Activated naive CD8-positive, alpha-beta T cell (primary cell): ENCODE data around the gene BCAS1.

ENCODE experiments used
- H3K27ac Mint-ChIP-seq: one replicate; pipeline ENCODE4 v1.8.0; 2021; ENCODE audit warnings: mixed read lengths
- H3K27me3 Mint-ChIP-seq: one replicate; pipeline ENCODE4 v1.8.0; 2021; ENCODE audit warnings: mixed read lengths
- H3K36me3 Mint-ChIP-seq: one replicate; pipeline ENCODE4 v1.8.0; 2021; ENCODE audit warnings: mixed read lengths
- H3K4me1 Mint-ChIP-seq: one replicate; pipeline ENCODE4 v1.8.0; 2021; ENCODE audit warnings: low read depth, mixed read lengths
- H3K4me3 Mint-ChIP-seq: one replicate; pipeline ENCODE4 v1.8.0; 2021; ENCODE audit warnings: mild to moderate bottlenecking, mixed read lengths
- H3K9me3 Mint-ChIP-seq: one replicate; pipeline ENCODE4 v1.8.0; 2021; ENCODE audit warnings: low read depth, mixed read lengths

BCAS1 gene, protein sequence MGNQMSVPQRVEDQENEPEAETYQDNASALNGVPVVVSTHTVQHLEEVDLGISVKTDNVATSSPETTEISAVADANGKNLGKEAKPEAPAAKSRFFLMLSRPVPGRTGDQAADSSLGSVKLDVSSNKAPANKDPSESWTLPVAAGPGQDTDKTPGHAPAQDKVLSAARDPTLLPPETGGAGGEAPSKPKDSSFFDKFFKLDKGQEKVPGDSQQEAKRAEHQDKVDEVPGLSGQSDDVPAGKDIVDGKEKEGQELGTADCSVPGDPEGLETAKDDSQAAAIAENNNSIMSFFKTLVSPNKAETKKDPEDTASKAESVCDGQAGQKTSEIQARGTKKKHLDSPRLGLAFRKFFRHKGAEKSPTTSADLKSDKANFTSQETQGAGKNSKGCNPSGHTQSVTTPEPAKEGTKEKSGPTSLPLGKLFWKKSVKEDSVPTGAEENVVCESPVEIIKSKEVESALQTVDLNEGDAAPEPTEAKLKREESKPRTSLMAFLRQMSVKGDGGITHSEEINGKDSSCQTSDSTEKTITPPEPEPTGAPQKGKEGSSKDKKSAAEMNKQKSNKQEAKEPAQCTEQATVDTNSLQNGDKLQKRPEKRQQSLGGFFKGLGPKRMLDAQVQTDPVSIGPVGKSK

DNA sequence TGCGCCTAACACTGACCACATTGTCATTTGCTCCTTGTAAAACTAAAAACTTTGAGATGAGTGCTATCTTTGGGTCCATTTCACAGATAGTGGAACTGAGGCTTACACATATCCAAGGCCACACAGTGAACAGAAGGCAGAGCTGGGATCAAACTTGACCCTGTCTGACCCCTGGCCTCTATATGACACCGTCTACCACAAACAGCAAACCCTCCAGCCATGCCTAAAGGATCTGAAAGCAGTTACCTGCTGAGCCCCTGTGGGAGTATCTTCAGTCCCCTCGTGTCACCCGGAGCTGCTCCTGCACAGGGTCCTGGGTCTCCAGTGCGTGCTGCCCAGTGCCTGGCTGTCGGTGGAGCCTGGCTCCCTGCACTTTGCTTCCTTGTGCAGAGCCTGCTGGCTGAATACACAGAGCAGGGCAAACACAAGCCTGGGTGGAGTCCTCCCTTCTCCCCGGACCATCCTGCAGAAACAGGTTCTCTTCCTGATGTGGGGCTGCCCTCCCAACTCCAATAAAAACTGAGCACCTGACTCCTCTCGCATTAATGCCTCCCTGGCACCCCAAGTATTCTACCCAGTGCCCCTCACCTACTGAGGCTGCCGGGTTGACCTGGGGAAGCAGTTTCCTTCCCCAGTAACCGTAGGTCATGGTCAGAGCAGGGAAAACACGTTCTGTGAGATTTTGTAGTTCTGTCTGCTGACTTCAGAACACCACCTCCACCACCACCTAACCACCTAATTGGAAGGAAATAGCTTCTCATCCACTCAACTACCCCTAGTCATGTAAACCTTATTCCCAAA is at the start of gene BCAS1:
TSS of gene BCAS1 (minus strand) at position 408 of the 801 bp plus-strand sequence. CDS start 11,876 bp downstream, outside the sequence.
- no peaks in the 10 kb centered on the region for H3K9me3 Mint-ChIP-seq
- no peaks in the 10 kb centered on the region for H3K36me3 Mint-ChIP-seq
- H3K27me3 Mint-ChIP-seq, result no peaks in the 10 kb centered on the region
- H3K4me3 Mint-ChIP-seq, result no peak within 1 kb of the TSS
- H3K27ac Mint-ChIP-seq, result no peak within 1 kb of the TSS
- H3K4me1 Mint-ChIP-seq, result peaks cover 11% of the 10 kb centered on the region

DNA sequence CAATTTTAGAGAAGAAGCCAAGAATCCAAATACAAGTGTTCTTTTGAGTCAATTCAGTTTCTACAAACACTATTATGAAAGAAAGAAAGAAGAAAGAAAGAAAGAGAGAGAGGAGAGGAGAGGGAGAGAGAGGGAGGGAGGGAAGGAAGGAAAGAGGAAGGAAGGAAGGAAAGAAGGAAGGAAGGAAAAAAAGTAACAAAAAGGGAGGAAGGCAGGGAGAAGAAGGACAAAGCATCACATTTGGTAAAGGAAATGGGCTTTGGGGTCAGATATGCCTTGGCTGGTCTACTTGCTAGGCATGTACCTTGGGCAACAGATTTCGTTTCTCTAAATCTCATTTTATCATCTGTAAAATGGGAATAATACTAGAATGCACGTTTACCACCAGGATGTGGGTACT is 49.4 kb upstream of the BCAS1 start:
- Mint-ChIP-seq H3K27ac (no peak overlapping the region), H3K4me3 (no peak overlapping the region), H3K4me1 (peaks cover 4% of the 10 kb centered on the region), H3K36me3 (no peaks in the 10 kb centered on the region), H3K9me3 (no peaks in the 10 kb centered on the region), H3K27me3 (no peaks in the 10 kb centered on the region)

DNA sequence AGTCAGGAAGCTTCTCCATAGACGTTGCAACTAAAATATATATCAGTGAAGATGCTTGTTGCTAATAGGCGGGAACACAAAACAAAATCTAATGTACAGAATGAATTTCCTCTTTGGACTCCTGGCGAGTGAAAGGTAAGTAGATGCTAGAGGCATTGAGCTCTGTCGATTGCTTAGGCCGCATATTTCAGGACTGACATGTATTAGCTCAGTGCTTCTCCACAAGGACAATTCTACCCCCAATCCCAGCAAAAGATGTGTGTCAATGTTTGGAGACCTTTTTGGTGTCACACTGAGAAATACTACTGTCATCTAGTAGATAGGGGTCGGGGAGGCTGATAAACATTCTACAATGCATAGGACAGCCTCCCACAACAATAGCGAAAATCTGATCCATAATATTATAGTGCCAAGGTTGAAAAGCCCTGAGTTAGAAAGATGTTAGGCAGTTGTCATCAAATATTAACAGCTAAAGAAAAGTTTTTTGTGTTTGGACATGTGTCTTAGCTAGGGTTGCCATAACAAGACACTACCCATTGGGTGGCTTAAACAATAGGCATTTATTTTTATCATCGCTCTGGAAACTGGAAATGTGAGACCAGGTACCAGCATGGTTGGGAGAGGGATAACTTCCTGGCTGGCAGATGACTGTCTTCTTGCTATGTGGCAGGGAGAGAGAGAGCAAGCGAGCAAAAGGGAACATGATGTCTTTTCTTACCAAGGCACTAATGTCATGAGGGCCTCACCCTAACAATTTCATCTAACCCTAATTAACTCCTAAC is 48.0 kb upstream of the BCAS1 start:
- Mint-ChIP-seq H3K4me3 (no peak overlapping the region), H3K9me3 (no peaks in the 10 kb centered on the region), H3K4me1 (peaks cover 4% of the 10 kb centered on the region), H3K27ac (no peak overlapping the region), H3K27me3 (peaks cover 6% of the 10 kb centered on the region), H3K36me3 (no peaks in the 10 kb centered on the region)

DNA sequence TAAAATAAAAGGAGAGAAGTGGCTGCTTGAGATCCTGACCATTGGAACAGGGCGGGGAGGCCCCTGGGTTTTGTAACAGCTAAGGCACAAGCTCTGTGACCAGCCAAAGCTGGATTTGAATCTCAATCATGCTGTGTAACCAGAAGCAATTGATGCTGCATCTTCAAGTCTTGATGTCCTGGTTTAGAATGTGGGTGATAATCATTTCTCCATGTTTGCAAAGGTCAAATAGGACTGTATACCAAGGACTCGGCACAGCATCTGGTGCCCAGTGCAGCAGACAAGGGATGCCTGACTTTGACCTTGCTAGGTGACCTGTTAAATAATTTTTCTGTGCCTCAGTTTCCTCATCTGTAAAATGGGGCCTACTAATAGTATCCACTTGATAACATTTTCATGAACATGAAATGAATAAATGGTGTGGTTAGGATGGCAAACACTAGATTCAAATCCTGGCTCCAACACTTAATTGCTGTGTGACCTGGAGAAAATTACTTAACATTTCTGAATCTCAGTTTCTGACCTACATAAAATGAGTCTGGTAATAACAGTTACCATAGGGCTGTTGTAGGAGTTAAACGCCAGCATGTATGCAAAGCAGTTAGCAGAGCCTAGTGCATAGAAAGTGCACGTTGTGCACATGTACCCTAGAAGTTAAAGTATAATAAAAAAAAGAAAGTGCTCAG is 46.3 kb upstream of the BCAS1 start:
- Mint-ChIP-seq H3K4me3 (no peak overlapping the region), H3K4me1 (peaks cover 2% of the 10 kb centered on the region), H3K36me3 (no peaks in the 10 kb centered on the region), H3K27me3 (peaks cover 6% of the 10 kb centered on the region), H3K9me3 (no peaks in the 10 kb centered on the region), H3K27ac (no peak overlapping the region)

DNA sequence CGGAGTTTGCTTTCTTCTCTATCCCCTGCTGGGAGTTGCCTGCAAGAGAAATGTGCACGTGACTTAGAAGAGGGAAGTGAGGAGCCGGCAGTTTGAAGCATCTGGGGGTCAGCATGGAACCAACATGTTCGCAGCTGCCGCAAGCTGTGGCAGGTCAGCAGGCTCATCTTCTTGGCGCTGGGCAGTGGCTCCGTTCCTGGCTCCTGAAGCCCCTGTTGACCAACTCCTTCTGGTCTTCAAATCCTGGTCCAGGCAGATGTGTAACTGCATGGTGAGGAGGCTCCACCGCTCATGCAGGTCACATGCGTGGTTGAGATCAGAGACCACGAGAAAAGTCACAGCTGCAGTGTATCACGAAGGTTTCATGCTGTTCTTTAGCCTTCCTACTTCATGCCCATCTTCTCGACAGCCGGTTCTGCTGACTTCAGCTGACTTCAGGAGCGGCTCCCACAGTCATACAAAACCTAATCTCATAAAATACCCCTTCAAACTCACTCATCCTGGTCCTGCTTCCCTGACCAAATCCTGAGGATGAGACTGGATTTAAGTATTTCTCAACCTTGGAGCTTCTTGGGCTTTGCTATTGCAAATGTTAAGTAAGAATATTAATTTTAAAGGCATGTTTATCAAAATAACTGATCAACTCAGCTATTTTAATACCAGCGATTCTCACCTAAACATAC is 44.9 kb upstream of the BCAS1 start:
- H3K27me3 Mint-ChIP-seq, result peaks cover 10% of the 10 kb centered on the region
- no peak overlapping the region for H3K27ac Mint-ChIP-seq
- no peaks in the 10 kb centered on the region for H3K4me1 Mint-ChIP-seq
- H3K36me3 Mint-ChIP-seq, result no peaks in the 10 kb centered on the region
- no peaks in the 10 kb centered on the region for H3K9me3 Mint-ChIP-seq
- no peak overlapping the region for H3K4me3 Mint-ChIP-seq

DNA sequence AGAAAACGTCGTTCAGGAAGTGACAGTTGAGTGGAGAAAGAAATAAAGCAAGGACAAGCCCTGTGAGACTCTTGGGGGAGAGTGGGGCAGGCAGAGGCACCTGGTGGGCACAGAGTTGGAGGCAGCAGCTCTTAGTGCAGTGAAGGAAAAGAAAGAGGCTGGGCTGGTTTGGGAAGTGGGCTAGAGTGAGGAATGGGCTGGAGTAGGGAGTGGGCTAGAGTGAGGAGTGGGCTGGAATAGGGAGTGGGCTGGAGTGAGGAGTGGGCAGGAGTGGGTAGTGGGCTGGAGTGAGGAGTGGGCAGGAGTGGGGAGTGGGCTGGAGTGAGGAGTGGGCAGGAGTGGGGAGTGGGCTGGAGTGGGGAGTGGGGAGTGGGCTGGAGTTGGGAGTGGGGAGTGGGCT is 43.7 kb upstream of the BCAS1 start:
- Mint-ChIP-seq H3K27me3 (peaks cover 10% of the 10 kb centered on the region), H3K36me3 (no peaks in the 10 kb centered on the region), H3K9me3 (no peaks in the 10 kb centered on the region), H3K4me1 (no peaks in the 10 kb centered on the region), H3K27ac (no peak overlapping the region), H3K4me3 (no peak overlapping the region)

DNA sequence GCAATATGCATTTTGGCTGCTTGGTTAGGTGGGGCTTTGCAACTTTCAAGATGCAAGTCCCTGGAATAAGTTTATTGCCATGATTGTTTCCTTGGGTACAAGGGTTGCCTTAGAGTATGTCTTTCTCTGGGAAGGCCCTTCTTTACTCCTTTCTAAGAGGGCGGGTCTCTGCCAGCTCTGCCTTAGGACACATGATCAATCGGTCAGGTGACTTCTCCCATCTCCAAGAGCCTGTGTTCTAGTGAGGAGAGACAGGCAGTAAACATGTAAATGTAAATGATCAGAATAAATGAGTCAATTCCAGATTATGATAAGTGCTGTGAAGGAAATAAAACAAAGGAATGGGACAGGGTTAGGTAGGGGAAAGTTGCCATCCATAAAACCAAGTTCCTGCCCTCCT is 43.2 kb upstream of the BCAS1 start:
- no peaks in the 10 kb centered on the region for H3K36me3 Mint-ChIP-seq
- H3K9me3 Mint-ChIP-seq, result no peaks in the 10 kb centered on the region
- H3K27me3 Mint-ChIP-seq, result peaks cover 10% of the 10 kb centered on the region
- H3K27ac Mint-ChIP-seq, result no peak overlapping the region
- H3K4me1 Mint-ChIP-seq, result no peaks in the 10 kb centered on the region
- H3K4me3 Mint-ChIP-seq, result no peak overlapping the region

DNA sequence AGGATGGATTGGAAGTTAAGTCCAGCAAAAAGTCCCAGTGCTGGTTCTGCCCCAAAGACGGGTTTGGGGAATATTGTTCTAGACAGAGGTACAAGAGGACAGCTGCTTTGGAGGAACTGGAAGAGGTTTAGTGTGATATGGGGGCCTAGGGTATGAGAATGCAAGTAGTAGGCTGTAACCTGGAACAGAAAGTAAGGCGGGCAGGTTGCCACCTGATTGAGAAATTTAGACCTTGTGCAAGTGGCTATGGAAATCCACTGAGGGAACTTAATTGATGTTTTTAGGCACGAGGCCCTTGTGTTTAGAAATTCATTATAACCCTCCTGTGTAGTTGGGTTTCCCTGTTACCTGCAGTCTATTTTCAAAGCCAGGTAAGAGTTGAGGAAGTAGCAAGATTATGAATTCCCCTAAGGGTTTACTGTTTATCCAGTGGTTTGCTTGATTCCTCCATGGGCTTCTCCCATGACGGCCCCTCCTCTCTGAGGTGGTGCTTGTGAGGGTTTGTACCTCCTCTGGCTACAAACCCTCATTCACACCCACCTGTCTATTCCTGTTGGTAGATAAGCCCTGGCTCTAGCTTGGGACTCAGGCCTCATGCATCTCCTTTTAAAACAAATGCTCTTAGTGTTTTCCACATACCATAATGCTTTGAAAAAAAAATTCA is 42.0 kb upstream of the BCAS1 start:
- Mint-ChIP-seq H3K4me3 (no peak overlapping the region), H3K9me3 (no peaks in the 10 kb centered on the region), H3K27ac (no peak overlapping the region), H3K4me1 (no peaks in the 10 kb centered on the region), H3K36me3 (no peaks in the 10 kb centered on the region), H3K27me3 (peaks cover 10% of the 10 kb centered on the region)

DNA sequence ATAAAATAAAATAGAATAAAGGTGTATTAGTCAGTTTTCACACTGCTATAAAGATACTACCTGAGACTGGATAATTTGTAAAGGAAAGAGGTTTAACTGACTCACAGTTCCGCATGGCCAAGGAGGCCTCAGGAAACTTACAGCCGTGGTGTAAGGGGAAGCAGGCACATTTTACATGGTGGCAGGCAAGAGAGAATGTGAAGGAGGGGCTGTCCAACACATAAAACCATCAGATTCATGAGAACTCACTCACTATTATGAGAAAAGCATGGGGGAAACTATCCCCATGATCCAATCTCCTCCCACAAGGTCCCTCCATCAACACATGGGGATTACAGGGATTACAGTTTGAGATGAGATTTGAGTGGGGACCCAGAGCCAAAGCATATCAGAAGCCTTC is 41.1 kb upstream of the BCAS1 start:
- no peak overlapping the region for H3K4me3 Mint-ChIP-seq
- no peak overlapping the region for H3K27ac Mint-ChIP-seq
- H3K27me3 Mint-ChIP-seq, result peaks cover 10% of the 10 kb centered on the region
- no peaks in the 10 kb centered on the region for H3K36me3 Mint-ChIP-seq
- no peaks in the 10 kb centered on the region for H3K9me3 Mint-ChIP-seq
- no peaks in the 10 kb centered on the region for H3K4me1 Mint-ChIP-seq

DNA sequence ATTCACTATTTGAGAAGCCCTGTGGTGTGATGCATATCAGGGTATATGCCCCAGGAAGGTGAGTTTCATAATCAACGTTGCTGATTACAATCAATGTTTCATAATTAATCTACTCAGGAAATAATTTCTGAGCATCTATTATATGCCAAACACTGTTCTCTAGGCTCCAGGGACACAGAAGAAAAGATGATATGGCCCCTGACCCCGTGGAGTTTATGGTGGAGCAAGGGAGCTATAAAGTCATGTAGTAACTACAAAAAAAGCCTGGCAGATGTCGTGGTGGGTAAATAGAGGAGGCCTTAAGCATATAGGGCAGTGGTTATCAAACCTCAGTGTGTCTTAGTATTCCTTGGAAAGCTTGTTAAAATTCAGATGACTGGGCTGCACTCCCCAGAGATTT is 40.1 kb upstream of the BCAS1 start:
- no peaks in the 10 kb centered on the region for H3K36me3 Mint-ChIP-seq
- H3K27me3 Mint-ChIP-seq, result peaks cover 10% of the 10 kb centered on the region
- H3K27ac Mint-ChIP-seq, result no peak overlapping the region
- no peaks in the 10 kb centered on the region for H3K4me1 Mint-ChIP-seq
- H3K9me3 Mint-ChIP-seq, result no peaks in the 10 kb centered on the region
- no peak overlapping the region for H3K4me3 Mint-ChIP-seq

DNA sequence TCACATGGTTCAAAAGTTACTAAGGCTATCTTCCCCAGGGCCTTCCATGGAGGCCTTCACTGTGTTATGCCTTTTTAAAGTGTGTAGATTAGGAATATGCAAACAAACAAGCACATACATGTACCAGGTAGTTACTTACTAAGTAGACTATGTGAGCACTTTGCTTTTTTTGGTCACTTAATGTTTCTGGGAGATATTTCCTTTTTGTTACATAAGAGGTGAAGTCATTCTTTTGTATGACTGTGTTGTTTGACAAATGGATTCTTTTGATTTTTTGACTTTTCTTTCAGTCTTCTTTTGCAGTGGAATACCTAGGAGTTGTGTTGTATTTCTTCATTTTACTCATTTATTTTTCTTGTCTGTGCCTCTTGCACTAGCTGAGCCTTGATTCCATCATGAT is 39.6 kb upstream of the BCAS1 start:
- Mint-ChIP-seq H3K27ac (no peak overlapping the region), H3K4me3 (no peak overlapping the region), H3K9me3 (no peaks in the 10 kb centered on the region), H3K4me1 (no peaks in the 10 kb centered on the region), H3K36me3 (no peaks in the 10 kb centered on the region), H3K27me3 (peaks cover 10% of the 10 kb centered on the region)

DNA sequence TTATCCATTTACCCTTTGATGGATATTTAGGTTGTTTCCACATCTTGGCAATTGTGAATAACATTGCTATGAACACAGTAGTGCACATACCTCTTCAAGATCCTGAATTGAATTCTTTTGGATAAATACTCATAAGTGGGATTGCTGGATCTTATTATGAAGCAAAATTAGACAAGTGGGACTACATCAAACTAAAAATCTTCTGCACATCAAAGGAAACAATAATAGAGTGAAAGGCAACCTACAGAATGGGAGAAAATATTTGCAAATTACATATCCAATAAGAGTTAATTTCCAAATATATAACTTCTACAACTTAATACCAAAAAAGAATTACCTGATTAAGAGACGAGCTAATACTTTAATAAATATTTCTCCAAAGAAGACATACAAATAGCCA is 38.4 kb upstream of the BCAS1 start:
- H3K27me3 Mint-ChIP-seq, result peaks cover 8% of the 10 kb centered on the region
- H3K4me3 Mint-ChIP-seq, result no peak overlapping the region
- no peaks in the 10 kb centered on the region for H3K9me3 Mint-ChIP-seq
- H3K4me1 Mint-ChIP-seq, result no peaks in the 10 kb centered on the region
- no peak overlapping the region for H3K27ac Mint-ChIP-seq
- no peaks in the 10 kb centered on the region for H3K36me3 Mint-ChIP-seq

DNA sequence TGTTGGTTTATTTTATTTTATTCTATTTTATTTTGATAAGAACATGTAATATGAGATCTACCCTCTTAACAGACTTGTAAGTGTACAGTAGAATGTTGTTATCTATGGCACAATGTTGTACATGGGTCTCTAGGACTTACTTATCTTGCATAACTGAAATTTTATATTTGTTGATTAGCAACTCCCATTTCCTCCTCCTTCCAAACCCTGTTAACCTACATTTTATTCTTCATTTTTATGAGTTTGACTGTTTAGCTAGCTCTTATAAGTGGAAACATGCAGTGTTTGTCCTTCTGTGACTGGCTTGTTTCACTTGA is 37.9 kb upstream of the BCAS1 start:
- H3K27me3 Mint-ChIP-seq, result peaks cover 4% of the 10 kb centered on the region
- no peaks in the 10 kb centered on the region for H3K36me3 Mint-ChIP-seq
- H3K9me3 Mint-ChIP-seq, result no peaks in the 10 kb centered on the region
- H3K4me3 Mint-ChIP-seq, result no peak overlapping the region
- no peak overlapping the region for H3K27ac Mint-ChIP-seq
- H3K4me1 Mint-ChIP-seq, result no peaks in the 10 kb centered on the region
